ENCODE results near the gene STX10. TPM values are rescaled to one million over a fixed set of nuclear protein-coding genes. Genes with fewer than 3 reads are reported as not detected.

The STX10 gene
- total RNA-seq, 2 experiments from 2014 or later: 66.8 to 72.4 TPM

DNA sequence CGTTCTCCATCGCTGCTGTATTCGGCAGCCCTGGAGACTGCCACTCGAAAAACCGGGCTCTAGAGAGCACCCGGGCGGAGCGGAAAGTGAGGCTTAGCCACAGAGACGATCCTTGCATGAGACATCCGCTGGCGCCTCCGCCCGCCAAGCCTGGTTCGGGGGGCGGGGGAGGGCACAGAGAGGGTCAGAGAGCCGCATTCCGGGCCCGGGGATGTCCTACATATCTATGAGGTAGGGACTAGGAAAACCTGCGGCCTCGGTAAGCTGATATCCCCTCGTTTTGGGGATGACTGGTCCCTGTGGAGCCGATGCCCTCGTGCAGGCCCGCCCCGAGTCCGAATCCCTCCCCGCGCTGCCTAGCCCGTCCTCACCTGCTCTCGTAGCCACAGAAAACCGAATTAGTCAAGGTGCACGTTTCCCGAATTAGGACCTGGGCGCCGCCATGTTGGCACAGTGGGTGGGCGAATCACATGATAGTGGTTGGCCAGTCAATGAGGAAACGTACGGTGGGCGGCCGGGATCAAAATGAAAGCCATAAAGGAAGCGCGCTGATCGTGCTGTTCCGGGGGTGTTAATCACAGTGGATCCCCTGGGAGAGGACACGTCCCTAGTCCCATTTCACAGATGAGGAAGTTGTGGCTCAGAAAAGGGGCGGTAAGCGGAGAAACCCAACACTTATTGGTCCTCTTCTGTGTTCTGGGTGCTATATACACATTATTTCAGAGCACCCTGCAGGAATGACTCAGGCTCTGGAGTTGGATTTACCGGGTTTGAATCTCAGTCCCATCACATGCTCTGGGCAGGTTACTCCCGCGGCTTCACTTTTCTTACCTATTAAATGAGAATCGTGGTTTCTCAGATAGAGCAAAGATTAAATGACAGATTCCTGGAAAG lies 33.6 kb downstream of the STX10 start, which contains the start of gene TRMT1:
Gene TRMT1, minus strand, starts transcription at position 459 of the 894 bp plus-strand sequence. Its CDS starts 341 bp downstream, at position 118.
- Mint-ChIP-seq H3K27me3 (no peaks in the 10 kb centered on the region), H3K27ac (peak within 1 kb of the TSS; percentile 95), H3K4me1 (ENCODE audit: low read depth) (peaks cover 42% of the 10 kb centered on the region), H3K9me3 (no peaks in the 10 kb centered on the region), H3K4me3 (peak within 1 kb of the TSS; percentile 86), H3K36me3 (ENCODE audit: low read depth) (peaks cover 22% of the 10 kb centered on the region)
- ATAC-seq (peak; percentile 56), DNase-seq (peak; percentile 98)
- ChIA-PET CTCF (interaction anchor here (1.2 to 5.4 kb wide), 4 partner anchors 11 to 151 kb away, joined by 5 to 39 read pairs (median 14); partner anchors contain the start of genes IER2 and STX10), POLR2A (interaction anchor here (0.8 to 7.6 kb wide), 8 partner anchors 12 to 159 kb away, joined by 3 to 63 read pairs (median 20); partner anchors contain the start of genes GADD45GIP1 and LYL1)
- TF ChIP-seq CTCF (IDR thresholded peaks at IDR 0.05): no peak
- intact Hi-C loops (cut with micrococcal nuclease): loop anchor here (5.0 kb wide), 1 partner anchor 36 kb away; the partner anchor contains the start of genes IER2 and STX10

DNA sequence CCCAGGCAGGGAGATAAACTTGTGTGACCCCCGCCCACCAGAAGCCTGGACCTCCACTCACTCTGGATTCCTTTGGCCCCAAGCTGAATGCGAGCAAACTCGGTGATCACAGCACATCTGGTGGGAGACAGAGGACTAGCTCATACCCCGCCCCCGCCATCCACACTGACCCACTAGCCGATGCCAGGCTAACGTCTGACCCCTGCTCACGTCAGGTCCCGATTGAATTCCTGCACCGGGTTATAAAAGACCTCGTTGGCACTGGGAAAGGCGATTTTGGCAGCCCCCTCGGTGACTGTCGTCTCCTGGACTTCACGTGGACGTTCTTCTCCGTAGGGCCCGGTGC lies 34.3 kb downstream of the STX10 start:
- Mint-ChIP-seq H3K4me3 (peak overlapping the region; percentile 86), H3K4me1 (ENCODE audit: low read depth) (peaks cover 36% of the 10 kb centered on the region), H3K27me3 (no peaks in the 10 kb centered on the region), H3K36me3 (ENCODE audit: low read depth) (peaks cover 22% of the 10 kb centered on the region), H3K27ac (peak overlapping the region; percentile 95), H3K9me3 (no peaks in the 10 kb centered on the region)
- intact Hi-C loops (cut with micrococcal nuclease): loop anchor here (5.0 kb wide), 1 partner anchor 36 kb away; the partner anchor contains the start of genes IER2 and STX10
- DNase-seq: no peak
- POLR2A ChIA-PET: interaction anchor here (1.0 to 7.6 kb wide), 6 partner anchors 11 to 158 kb away, joined by 3 to 63 read pairs (median 36); partner anchors contain the start of genes GADD45GIP1 and LYL1
- ATAC-seq: no peak
- TF ChIP-seq CTCF (IDR thresholded peaks at IDR 0.05): no peak
- CTCF ChIA-PET: interaction anchor here (1.3 to 5.4 kb wide), 2 partner anchors 11 to 37 kb away, joined by 3 to 39 read pairs; no protein-coding TSS in a partner anchor

DNA sequence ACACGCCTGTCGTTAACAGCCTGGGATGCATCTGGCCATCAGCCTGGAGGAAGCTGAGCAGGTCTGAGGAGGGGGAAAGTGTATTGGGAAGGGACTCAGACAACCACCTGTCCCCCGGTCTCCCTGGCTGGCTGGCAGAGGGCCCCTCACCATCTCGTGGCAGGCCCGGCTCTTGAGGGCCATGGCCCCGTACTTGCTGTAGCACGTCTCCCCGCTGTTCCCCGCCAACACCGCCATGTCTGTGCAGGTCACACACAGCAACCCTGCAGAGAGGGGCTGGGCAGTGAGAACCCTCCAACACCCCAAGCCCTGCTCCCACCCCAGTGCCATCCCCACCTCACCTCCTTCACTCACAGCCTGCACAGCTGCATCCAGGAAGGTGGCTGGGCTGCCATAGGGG lies 37.6 kb downstream of the STX10 start:
- peaks cover 18% of the 10 kb centered on the region for H3K4me1 Mint-ChIP-seq (ENCODE audit: low read depth)
- CTCF ChIA-PET: interaction anchor here (0.7 to 0.8 kb wide), 2 partner anchors 11 to 19 kb away, joined by 3 read pairs; no protein-coding TSS in a partner anchor
- no peaks in the 10 kb centered on the region for H3K9me3 Mint-ChIP-seq
- peaks cover 25% of the 10 kb centered on the region for H3K36me3 Mint-ChIP-seq (ENCODE audit: low read depth)
- TF ChIP-seq CTCF (IDR thresholded peaks at IDR 0.05): no peak
- no peaks in the 10 kb centered on the region for H3K27me3 Mint-ChIP-seq
- intact Hi-C loops (cut with micrococcal nuclease): no loop called here
- no peak overlapping the region for H3K27ac Mint-ChIP-seq
- ATAC-seq (no peak), DNase-seq (no peak)
- POLR2A ChIA-PET: interaction anchor here (1.1 to 7.6 kb wide), 3 partner anchors 8 to 14 kb away, joined by 3 to 46 read pairs (median 36); partner anchors contain the start of gene LYL1
- no peak overlapping the region for H3K4me3 Mint-ChIP-seq

DNA sequence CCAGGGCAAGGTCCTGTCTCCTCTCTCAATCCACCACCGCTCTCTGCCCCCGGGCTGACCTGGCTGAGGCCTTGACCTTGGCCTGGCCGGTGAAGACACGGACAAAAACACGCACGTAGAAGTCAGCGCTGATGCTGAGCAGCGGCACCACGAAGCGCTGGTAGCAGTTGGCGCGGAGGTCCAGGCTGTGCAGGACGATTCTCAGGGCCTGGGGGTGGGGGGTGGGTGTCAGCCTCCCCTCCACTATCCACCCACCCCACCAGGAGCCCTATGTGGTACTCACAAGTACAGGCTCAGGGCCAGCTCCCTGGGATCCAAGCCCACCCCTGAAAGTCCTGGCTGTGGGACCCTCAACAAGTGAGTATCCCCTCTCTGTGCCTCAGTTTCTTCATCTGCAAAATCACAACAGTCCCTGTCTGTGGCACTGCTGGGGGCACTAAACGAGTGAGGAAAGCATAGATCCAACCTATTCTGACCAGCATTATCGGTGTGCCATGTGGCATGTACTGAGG lies 40.0 kb downstream of the STX10 start:
- no peak overlapping the region for H3K27ac Mint-ChIP-seq
- H3K9me3 Mint-ChIP-seq: no peaks in the 10 kb centered on the region
- POLR2A ChIA-PET: interaction anchor here (1.7 kb wide), 1 partner anchor 42 kb away, joined by 4 read pairs; no protein-coding TSS in a partner anchor

More for the DNA sequence above, 40.0 kb downstream of the STX10 start:
- peaks cover 12% of the 10 kb centered on the region for H3K4me1 Mint-ChIP-seq (ENCODE audit: low read depth)
- no peak for ATAC-seq
- DNase-seq: no peak
- TF ChIP-seq CTCF (IDR thresholded peaks at IDR 0.05): no peak
- H3K27me3 Mint-ChIP-seq: no peaks in the 10 kb centered on the region
- intact Hi-C loops (cut with micrococcal nuclease): no loop called here
- H3K36me3 Mint-ChIP-seq (ENCODE audit: low read depth): peaks cover 22% of the 10 kb centered on the region
- CTCF ChIA-PET: no interaction called here
- no peak overlapping the region for H3K4me3 Mint-ChIP-seq

All from activated CD8-positive, alpha-beta T cell treated with anti-CD3 and anti-CD28 coated beads for 36 hours (primary cell).